Measurements from ENCODE around the gene IMPACT.

- TF ChIP-seq CTCF (IDR thresholded peaks at IDR 0.05) (no peak), POLR2AphosphoS5 (IDR thresholded peaks at IDR 0.05; ENCODE audit: low read depth, low read length) (no peak), REST (IDR thresholded peaks at IDR 0.05; ENCODE audit: insufficient read depth in 1 of 2, low read depth in 2 of 2, low read length in 1 of 2) (no peak), TCF7L2 (IDR thresholded peaks at IDR 0.05; ENCODE audit: low read depth, low read length) (no peak)
These were observed 74.3 kb downstream of the IMPACT start for GRCh38 chr18:24500766-24501165.

Data from Panc1 (cell line).